GM23248 (cell line): ENCODE results near the gene MET. TPM values are rescaled to one million over a fixed set of nuclear protein-coding genes. Genes with fewer than 3 reads are reported as not detected.
A peak's percentile ranks its signal among the peaks of the same experiment; 100 is the strongest.

Source experiments
- DNase-seq: peaks from one replicate; pipeline ENCODE4 v3.0.0-alpha.2; 2015
- H2AFZ ChIP-seq: fragments of 200-600 bp; sonication (generic); 2 replicates; pipeline ENCODE4 v1.6.1; 2016; ENCODE audit warnings: antibody characterized with exemption
- H3F3A ChIP-seq: fragments of 200-600 bp; sonication (generic); 2 replicates; pipeline ENCODE4 v1.6.1; 2016; ENCODE audit warnings: mild to moderate bottlenecking, antibody characterized with exemption, mixed run types; ENCODE audit not compliant: insufficient read depth
- H3K27ac ChIP-seq: fragments of 200-600 bp; sonication (generic); 2 replicates; pipeline ENCODE4 v1.5.1; 2016; ENCODE audit warnings: mild to moderate bottlenecking
- H3K27me3 ChIP-seq: fragments of 200-600 bp; sonication (generic); replicated peaks from 2 replicates; pipeline ENCODE4 v1.6.1; 2016; ENCODE audit warnings: mild to moderate bottlenecking; ENCODE audit not compliant: insufficient read depth
- H3K36me3 ChIP-seq: fragments of 200-600 bp; sonication (generic); 2 replicates; pipeline ENCODE4 v1.6.1; 2016; ENCODE audit warnings: low read depth, mild to moderate bottlenecking
- H3K4me1 ChIP-seq: fragments of 200-600 bp; sonication (generic); 2 replicates; pipeline ENCODE4 v1.6.1; 2016; ENCODE audit warnings: mild to moderate bottlenecking; ENCODE audit not compliant: insufficient read depth
- H3K4me2 ChIP-seq: fragments of 200-600 bp; sonication (generic); one replicate; pipeline ENCODE4 v1.6.1; 2016; ENCODE audit warnings: mild to moderate bottlenecking; ENCODE audit not compliant: unreplicated experiment
- H3K4me3 ChIP-seq: fragments of 200-600 bp; sonication (generic); 2 replicates; pipeline ENCODE4 v1.5.1; 2016; ENCODE audit warnings: mild to moderate bottlenecking
- H3K79me2 ChIP-seq: fragments of 200-600 bp; sonication (generic); 2 replicates; pipeline ENCODE4 v1.6.1; 2016; ENCODE audit warnings: mild to moderate bottlenecking; ENCODE audit not compliant: insufficient read depth
- H3K9ac ChIP-seq: fragments of 200-600 bp; sonication (generic); 2 replicates; pipeline ENCODE4 v1.6.1; 2016; ENCODE audit warnings: mild to moderate bottlenecking
- H3K9me2 ChIP-seq: fragments of 200-600 bp; sonication (generic); 2 replicates; pipeline ENCODE4 v1.6.1; 2016; ENCODE audit warnings: mixed run types, mild to moderate bottlenecking, moderate library complexity; ENCODE audit not compliant: insufficient read depth
- H3K9me3 ChIP-seq: fragments of 200-600 bp; sonication (generic); one replicate; pipeline ENCODE4 v1.6.1; 2017; ENCODE audit warnings: low read depth
- H4K20me1 ChIP-seq: fragments of 200-600 bp; sonication (generic); 2 replicates; pipeline ENCODE4 v1.6.0; 2016; ENCODE audit not compliant: insufficient read depth
- EZH2 ChIP-seq: fragments of 200-600 bp; sonication (generic); IDR thresholded peaks from 2 replicates; pipeline ENCODE4 v1.6.1; 2018; ENCODE audit warnings: antibody characterized with exemption, mild to moderate bottlenecking; ENCODE audit not compliant: insufficient read depth, poor library complexity, severe bottlenecking
- EZH2phosphoT487 ChIP-seq: fragments of 200-600 bp; sonication (generic); IDR thresholded peaks from 2 replicates; pipeline ENCODE4 v1.6.1; 2018; ENCODE audit warnings: antibody characterized with exemption, moderate library complexity, mild to moderate bottlenecking, low read depth; ENCODE audit not compliant: insufficient read depth
- WGBS, 2 experiments: methylation state at CpG; one replicate each; pipeline ENCODE4 v1.1.6; 2015 to 2017; ENCODE audit warnings: low lambda C conversion rate in 2 of 2, low coverage in 1 of 2; ENCODE audit errors: missing lambda C conversion rate in 2 of 2; 5-methylcytosine and 5-hydroxymethylcytosine counted together
- in situ Hi-C: fragments of 300-500 bp; cut with MboI; formaldehyde crosslinking; loops from 2 replicates; pipeline ENCODE4 v1.15.0; 2020
- polyA plus RNA-seq: library from polyadenylated mRNA; unstranded; fragments of >200 nt; fragmentation: Nextera tagmentation; extraction: Ambion mirVana; gene quantifications from 2 replicates; pipeline ENCODE4 v1.2.1, GENCODE V29; 2016
- total RNA-seq: library from RNA; depleted of rRNA; stranded (reverse); fragments of >200 nt; shearing (Covaris generic); gene quantifications from 2 replicates; pipeline ENCODE4 v1.2.3, GENCODE V29; 2014

The MET gene
- total and polyA plus RNA-seq, 2 experiments from 2014 or later, result 25.3 to 62.3 TPM

GRCh38 chr7:116705419-116705818 is 33.4 kb downstream of the MET start:
- no peak overlapping the region for H3K4me3 ChIP-seq
- in situ Hi-C loops, result no loop called here
- no peaks in the 10 kb centered on the region for H3K9me3 ChIP-seq
- no peaks in the 10 kb centered on the region for H4K20me1 ChIP-seq
- no peak for TF ChIP-seq EZH2
- no peak for TF ChIP-seq EZH2phosphoT487
- no peak for DNase-seq
- H3F3A ChIP-seq, result peaks cover 32% of the 10 kb centered on the region
- no peak overlapping the region for H3K9ac ChIP-seq
- no peaks in the 10 kb centered on the region for H3K27me3 ChIP-seq
- H2AFZ ChIP-seq, result no peak overlapping the region
- no peaks in the 10 kb centered on the region for H3K9me2 ChIP-seq
- H3K36me3 ChIP-seq, result 0 out of 2 replicates have a peak, but pooled peaks cover 6% of the 10 kb centered on the region
- H3K27ac ChIP-seq, result no peak overlapping the region
- H3K4me1 ChIP-seq, result peaks cover 48% of the 10 kb centered on the region
- peaks cover 71% of the 10 kb centered on the region for H3K79me2 ChIP-seq
- H3K4me2 ChIP-seq, result no peak overlapping the region

GRCh38 chr7:116706668-116707126 is 34.7 kb downstream of the MET start:
- Histone ChIP-seq H3K9ac (peak overlapping the region; percentile 22), H3K4me2 (peak overlapping the region; percentile 76), H3K27me3 (no peaks in the 10 kb centered on the region), H3K4me3 (peak overlapping the region; percentile 50), H2AFZ (0 out of 2 replicates have a peak overlapping the region, but pooled peaks have one; percentile 1), H3K27ac (peak overlapping the region; percentile 58), H3K9me2 (no peaks in the 10 kb centered on the region), H3K4me1 (peaks cover 45% of the 10 kb centered on the region), H3F3A (peaks cover 32% of the 10 kb centered on the region), H3K9me3 (no peaks in the 10 kb centered on the region), H4K20me1 (no peaks in the 10 kb centered on the region), H3K79me2 (peaks cover 79% of the 10 kb centered on the region), H3K36me3 (no peaks in the 10 kb centered on the region)
- no peak for TF ChIP-seq EZH2phosphoT487
- TF ChIP-seq EZH2, result no peak
- in situ Hi-C loops, result no loop called here
- DNase-seq, result peak; percentile 84
- 0% methylated on average over 3 of the region's 3 CpGs for WGBS, 2 experiments

- Histone ChIP-seq H3K9me2 (no peaks in the 10 kb centered on the region), H3K79me2 (peaks cover 85% of the 10 kb centered on the region), H3K9me3 (no peaks in the 10 kb centered on the region), H3K27ac (peak overlapping the region; percentile 58), H3K36me3 (no peaks in the 10 kb centered on the region), H3K4me2 (peak overlapping the region; percentile 76), H3F3A (peaks cover 28% of the 10 kb centered on the region), H3K4me1 (peaks cover 39% of the 10 kb centered on the region), H4K20me1 (no peaks in the 10 kb centered on the region), H3K9ac (peak overlapping the region; percentile 22), H3K4me3 (peak overlapping the region; percentile 50), H3K27me3 (no peaks in the 10 kb centered on the region), H2AFZ (0 out of 2 replicates have a peak overlapping the region, but pooled peaks have one; percentile 1)
- TF ChIP-seq EZH2 (no peak), EZH2phosphoT487 (no peak)
- DNase-seq, result no peak
- in situ Hi-C loops, result no loop called here
- WGBS, 2 experiments, result 63 to 69% methylated on average over 3 of the region's 3 CpGs
Observed at GRCh38 chr7:116707289-116707688, 35.3 kb downstream of the MET start.

- WGBS, 2 experiments, result 56 to 73% methylated on average over 1 of the region's 1 CpG
- Histone ChIP-seq H3K4me1 (peaks cover 38% of the 10 kb centered on the region), H3K9ac (no peak overlapping the region), H3K27me3 (no peaks in the 10 kb centered on the region), H3K4me2 (peak overlapping the region; percentile 76), H3K4me3 (no peak overlapping the region), H3F3A (peaks cover 21% of the 10 kb centered on the region), H3K9me2 (no peaks in the 10 kb centered on the region), H3K9me3 (no peaks in the 10 kb centered on the region), H2AFZ (peak overlapping the region; percentile 17; the same call in 1 of the 2 replicates), H4K20me1 (no peaks in the 10 kb centered on the region), H3K27ac (peak overlapping the region; percentile 13; the same call in 1 of the 2 replicates), H3K36me3 (no peaks in the 10 kb centered on the region), H3K79me2 (peaks cover 85% of the 10 kb centered on the region)
- in situ Hi-C loops, result no loop called here
- no peak for DNase-seq
- TF ChIP-seq EZH2 (no peak), EZH2phosphoT487 (no peak)
Observed at GRCh38 chr7:116708248-116708647, 36.3 kb downstream of the MET start.

- Histone ChIP-seq H3K4me1 (peaks cover 44% of the 10 kb centered on the region), H3K9ac (no peak overlapping the region), H3K27me3 (no peaks in the 10 kb centered on the region), H4K20me1 (no peaks in the 10 kb centered on the region), H3K4me2 (peak overlapping the region; percentile 76), H3K4me3 (no peak overlapping the region), H3K9me3 (no peaks in the 10 kb centered on the region), H3K36me3 (no peaks in the 10 kb centered on the region), H3K79me2 (peaks cover 80% of the 10 kb centered on the region), H3K27ac (no peak overlapping the region), H3K9me2 (no peaks in the 10 kb centered on the region), H3F3A (peaks cover 27% of the 10 kb centered on the region), H2AFZ (peak overlapping the region; percentile 17; the same call in 1 of the 2 replicates)
- TF ChIP-seq EZH2phosphoT487 (no peak), EZH2 (no peak)
- no peak for DNase-seq
- in situ Hi-C loops, result no loop called here
- 100% methylated on average over 1 of the region's 1 CpG for WGBS, 2 experiments
Observed at GRCh38 chr7:116708861-116709260, 36.9 kb downstream of the MET start.
